Neuronal stem cell (in vitro differentiated cells): ENCODE measurements around the gene PRDM2.

Experiments
- DNase-seq: peaks from one replicate; pipeline ENCODE4 v3.0.0-alpha.2; 2013; ENCODE audit warnings: low spot score
- H2AFZ ChIP-seq: one replicate; pipeline ENCODE4 v1.6.1; 2013; ENCODE audit warnings: mild to moderate bottlenecking, low read length, inconsistent platforms
- H2AK5ac ChIP-seq: 2 replicates; pipeline ENCODE4 v1.6.1; 2013; ENCODE audit warnings: low read depth, mild to moderate bottlenecking, inconsistent platforms, low read length, moderate library complexity, mixed read lengths
- H2BK120ac ChIP-seq: 2 replicates; pipeline ENCODE4 v1.6.1; 2013; ENCODE audit warnings: low read depth, mild to moderate bottlenecking, inconsistent platforms, low read length, moderate library complexity, mixed read lengths
- H2BK12ac ChIP-seq: one replicate; pipeline ENCODE4 v1.6.1; 2013; ENCODE audit warnings: low read length, inconsistent platforms
- H2BK15ac ChIP-seq: 2 replicates; pipeline ENCODE4 v1.6.1; 2013; ENCODE audit warnings: mild to moderate bottlenecking, low read length, inconsistent platforms, mixed read lengths
- H2BK5ac ChIP-seq: one replicate; pipeline ENCODE4 v1.6.1; 2013; ENCODE audit warnings: inconsistent platforms, mild to moderate bottlenecking, low read length, moderate library complexity
- H3K14ac ChIP-seq: one replicate; pipeline ENCODE4 v1.6.1; 2013; ENCODE audit warnings: low read length, inconsistent platforms
- H3K18ac ChIP-seq: 2 replicates; pipeline ENCODE4 v1.6.1; 2013; ENCODE audit warnings: low read length, inconsistent platforms
- H3K23ac ChIP-seq: 2 replicates; pipeline ENCODE4 v1.6.1; 2013; ENCODE audit warnings: low read depth, mild to moderate bottlenecking, mixed read lengths, low read length, inconsistent platforms; ENCODE audit not compliant: poor library complexity
- H3K27ac ChIP-seq: replicated peaks from 3 replicates; pipeline ENCODE4 v1.5.1; 2013; ENCODE audit warnings: low read length, inconsistent platforms
- H3K27me3 ChIP-seq, 3 experiments: 2 replicates each; pipeline ENCODE4 v1.6.1; 2013; ENCODE audit warnings: low read length in 3 of 3, mild to moderate bottlenecking in 2 of 3, inconsistent platforms in 1 of 3, low read depth in 1 of 3, mixed read lengths in 1 of 3, moderate library complexity in 1 of 3; ENCODE audit not compliant: control insufficient read depth in 3 of 3, insufficient read depth in 3 of 3
- H3K36me3 ChIP-seq, 2 donors: replicated peaks in 1 of 2; 2 replicates each; pipeline ENCODE4 v1.6.1; 2013; ENCODE audit warnings: low read length in 2 of 2; ENCODE audit not compliant: control insufficient read depth in 2 of 2, insufficient read depth in 2 of 2
- H3K4ac ChIP-seq: 2 replicates; pipeline ENCODE4 v1.6.1; 2013; ENCODE audit warnings: inconsistent platforms, mild to moderate bottlenecking, low read length, moderate library complexity
- H3K4me1 ChIP-seq, 2 donors: 1 replicate in 1 of 2; 2 replicates in 1 of 2; pipeline ENCODE4 v1.6.1; 2013; ENCODE audit warnings: low read length in 2 of 2, low read depth in 1 of 2; ENCODE audit not compliant: control insufficient read depth in 2 of 2, insufficient read depth in 1 of 2
- H3K4me2 ChIP-seq: one replicate; pipeline ENCODE4 v1.6.1; 2013; ENCODE audit warnings: mild to moderate bottlenecking, low read length, inconsistent platforms; ENCODE audit not compliant: insufficient read depth, poor library complexity, severe bottlenecking
- H3K4me3 ChIP-seq, 2 donors: 2 replicates each; pipeline ENCODE4 v1.5.1; 2013; ENCODE audit warnings: low read length in 2 of 2, mild to moderate bottlenecking in 2 of 2, inconsistent platforms in 1 of 2, moderate library complexity in 1 of 2
- H3K79me1 ChIP-seq: one replicate; pipeline ENCODE4 v1.6.1; 2013; ENCODE audit warnings: low read depth, mild to moderate bottlenecking, inconsistent platforms, low read length, moderate library complexity
- H3K9ac ChIP-seq: one replicate; pipeline ENCODE4 v1.6.1; 2013; ENCODE audit warnings: mild to moderate bottlenecking, low read depth, low read length, inconsistent platforms; ENCODE audit not compliant: poor library complexity
- H3K9me3 ChIP-seq, 2 donors: replicated peaks in 1 of 2; 2 replicates each; pipeline versions ENCODE3 to v1.6.1; 2013; ENCODE audit warnings: low read length in 2 of 2, mild to moderate bottlenecking in 2 of 2, inconsistent platforms in 1 of 2, low read depth in 1 of 2, mixed read lengths in 1 of 2, moderate library complexity in 1 of 2; ENCODE audit not compliant: control insufficient read depth in 2 of 2, insufficient read depth in 1 of 2
- H4K8ac ChIP-seq: one replicate; pipeline ENCODE4 v1.6.1; 2013; ENCODE audit warnings: low read depth, mild to moderate bottlenecking, inconsistent platforms, low read length, moderate library complexity
- H4K91ac ChIP-seq: one replicate; pipeline ENCODE4 v1.6.1; 2013; ENCODE audit warnings: low read length, low read depth, mild to moderate bottlenecking, inconsistent platforms; ENCODE audit not compliant: poor library complexity
- WGBS, 2 donors: extraction: QIAGEN DNeasy Blood & Tissue Kit; methylation state at CpG; one replicate each; pipeline ENCODE4 v1.1.7; 2013; ENCODE audit warnings: missing lambda C conversion rate in 2 of 2, mixed read lengths in 1 of 2; ENCODE audit not compliant: insufficient read length in 2 of 2, insufficient replicate concordance in 1 of 2; ENCODE audit errors: extremely low coverage in 2 of 2; 5-methylcytosine and 5-hydroxymethylcytosine counted together

Gene PRDM2

DNA sequence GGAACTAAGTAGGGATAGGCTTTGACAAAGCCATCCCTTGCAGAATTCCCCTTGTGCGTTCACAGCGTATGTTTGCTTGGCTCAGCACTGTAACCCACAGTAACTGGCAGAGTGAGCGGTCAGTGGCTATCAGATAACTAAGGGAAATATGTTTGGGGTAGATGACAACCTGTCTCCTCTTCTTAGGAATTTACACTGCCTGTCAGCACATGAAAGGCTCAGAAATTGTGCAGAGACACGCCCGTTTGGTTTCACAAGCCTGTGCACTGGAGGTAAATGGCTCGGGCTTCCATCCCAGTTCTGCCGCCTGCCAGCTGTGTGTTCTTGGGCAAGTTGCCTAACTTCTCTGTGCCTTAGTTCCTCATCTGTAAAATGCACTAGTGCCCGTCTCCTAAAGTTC, 101.2 kb downstream of the PRDM2 start:
- Histone ChIP-seq H3K14ac (no peak overlapping the region), H4K91ac (no peak overlapping the region), H4K8ac (no peak overlapping the region), H2BK12ac (no peak overlapping the region), H3K9ac (no peak overlapping the region), H3K23ac (peak overlapping the region; percentile 47), H2BK120ac (no peak overlapping the region), H3K27ac (no peak overlapping the region), H3K9me3 (no peaks in the 10 kb centered on the region), H2BK5ac (no peak overlapping the region), H2AK5ac (no peak overlapping the region), H2BK15ac (no peak overlapping the region), H3K79me1 (no peaks in the 10 kb centered on the region), H3K4me2 (no peak overlapping the region), H3K4me1 (peaks cover 0 to 9% of the 10 kb centered on the region in 2 donors), H3K27me3 (no peaks in the 10 kb centered on the region), H3K18ac (no peak overlapping the region), H2AFZ (no peak overlapping the region), H3K4me3 (no peak overlapping the region), H3K4ac (no peak overlapping the region), H3K36me3 (peaks cover 0 to under 1% of the 10 kb centered on the region in 2 donors)
- DNase-seq = no peak
- WGBS, 2 donors = no CpG with 5 or more reads among the region's 8 CpGs

DNA sequence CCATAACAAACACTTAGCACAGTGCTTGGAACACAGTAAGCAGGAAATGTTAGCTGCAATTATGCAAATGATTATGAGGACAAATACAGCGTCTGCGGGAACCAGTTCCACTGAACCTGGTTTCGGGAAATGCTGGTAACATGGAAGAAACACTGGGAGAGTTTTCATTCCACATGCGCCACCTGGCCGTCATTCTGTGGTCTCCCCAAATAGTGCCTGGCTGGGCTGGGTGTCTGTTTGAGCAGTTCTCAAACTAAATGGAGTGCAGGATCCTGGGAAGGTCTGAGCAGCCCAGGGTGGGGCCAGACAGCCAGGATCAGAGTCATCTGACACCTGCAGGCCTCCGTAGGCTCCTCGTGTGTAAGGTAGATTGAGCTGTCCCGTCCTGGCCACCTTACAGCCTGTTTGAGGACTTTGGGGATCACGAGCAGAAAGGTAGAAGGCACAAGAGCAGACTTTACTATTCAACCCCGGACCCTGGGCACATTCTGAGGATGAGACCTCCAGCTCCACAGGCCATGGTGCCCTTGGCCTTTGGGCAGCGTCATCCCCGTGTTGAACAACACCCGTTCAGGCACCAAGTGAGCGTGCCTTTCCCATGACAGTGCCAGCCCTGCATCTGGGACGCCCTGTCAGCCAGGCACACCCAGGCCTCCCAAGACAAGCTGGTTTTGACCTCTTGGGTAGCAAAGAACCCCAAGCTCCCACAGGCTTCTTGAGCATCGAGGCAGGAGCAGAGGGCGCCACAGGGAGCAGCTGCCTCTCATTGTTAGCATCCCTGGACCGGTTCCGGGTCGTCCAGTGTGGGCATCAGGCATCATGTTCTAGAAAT, 101.9 kb downstream of the PRDM2 start:
- Histone ChIP-seq H3K4ac (no peak overlapping the region), H4K8ac (no peak overlapping the region), H2AK5ac (no peak overlapping the region), H3K23ac (peak overlapping the region; percentile 53), H3K14ac (no peak overlapping the region), H2BK12ac (no peak overlapping the region), H2BK15ac (no peak overlapping the region), H3K36me3 (no peaks in the 10 kb centered on the region), H3K4me1 (peaks cover 0 to 9% of the 10 kb centered on the region in 2 donors), H3K9me3 (no peaks in the 10 kb centered on the region), H2AFZ (no peak overlapping the region), H3K4me3 (peak overlapping the region in 1 of 2 donors; percentile 30), H3K18ac (peak overlapping the region; percentile 56), H3K27ac (no peak overlapping the region), H2BK120ac (no peak overlapping the region), H3K79me1 (no peaks in the 10 kb centered on the region), H2BK5ac (no peak overlapping the region), H4K91ac (no peak overlapping the region), H3K9ac (peak overlapping the region; percentile 31), H3K27me3 (no peaks in the 10 kb centered on the region), H3K4me2 (no peak overlapping the region)
- DNase-seq = no peak
- WGBS, 2 donors = no CpG with 5 or more reads among the region's 20 CpGs

DNA sequence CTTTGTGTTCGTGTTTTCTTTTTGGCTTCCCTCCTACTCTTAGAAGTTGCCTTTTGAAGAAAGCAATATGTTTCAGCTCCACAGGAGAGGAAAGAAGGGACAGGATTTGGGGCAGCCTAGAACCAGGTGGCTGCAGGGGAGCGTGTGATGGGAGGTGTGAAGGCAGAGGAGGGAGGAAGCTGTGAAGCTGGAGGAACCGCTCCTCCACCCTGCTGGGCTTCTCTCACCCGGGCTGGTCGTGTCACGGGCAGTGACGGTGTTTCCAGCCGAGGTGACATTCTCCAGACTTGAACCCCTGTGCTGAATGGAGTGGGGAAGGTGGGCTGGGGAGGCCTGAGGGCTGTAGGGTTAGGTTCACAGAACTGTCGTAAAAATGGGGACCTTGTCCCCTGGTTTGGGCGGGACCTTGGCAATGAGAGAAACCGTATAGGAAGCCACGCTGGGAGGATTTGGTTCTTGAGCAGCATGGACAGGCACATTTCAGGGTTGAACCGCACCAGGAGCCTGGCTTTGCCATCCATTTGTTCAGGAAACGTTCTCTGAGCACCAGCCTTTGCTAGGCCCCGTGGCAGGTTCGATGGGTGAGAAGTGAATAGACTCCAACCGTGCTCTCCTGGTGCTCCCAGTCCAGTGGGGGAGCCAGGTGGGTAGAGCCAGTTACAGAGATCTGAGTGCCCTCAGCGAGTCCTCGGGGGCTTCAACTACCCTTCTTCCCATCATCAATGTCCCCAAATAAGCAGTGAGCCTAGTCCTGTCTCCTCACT, 103.0 kb downstream of the PRDM2 start:
- Histone ChIP-seq H2BK5ac (no peak overlapping the region), H3K14ac (no peak overlapping the region), H2AFZ (no peak overlapping the region), H2BK12ac (no peak overlapping the region), H3K23ac (peak overlapping the region; percentile 10), H3K27me3 (no peaks in the 10 kb centered on the region), H2BK15ac (no peak overlapping the region), H4K8ac (no peak overlapping the region), H3K9me3 (no peaks in the 10 kb centered on the region), H3K9ac (no peak overlapping the region), H3K4me1 (peaks cover 0 to 8% of the 10 kb centered on the region in 2 donors), H3K36me3 (no peaks in the 10 kb centered on the region), H4K91ac (no peak overlapping the region), H3K4me2 (no peak overlapping the region), H3K79me1 (no peaks in the 10 kb centered on the region), H3K18ac (peak overlapping the region; percentile 16), H3K4ac (no peak overlapping the region), H2AK5ac (peak overlapping the region; percentile 50), H3K4me3 (no peak overlapping the region), H2BK120ac (no peak overlapping the region), H3K27ac (no peak overlapping the region)
- WGBS, 2 donors = no CpG with 5 or more reads among the region's 19 CpGs
- no peak for DNase-seq
